IMR-90 (cell line): ENCODE data around the gene NDUFB5. TPM values are rescaled to one million over a fixed set of nuclear protein-coding genes. Genes with fewer than 3 reads are reported as not detected.

Source experiments
- ATAC-seq: fragments of 200-7000 bp; cut with Tn5 transposase; 2 replicates; pipeline ENCODE4 v1.9.1; 2020; ENCODE audit warnings: low read depth, mild to moderate bottlenecking, moderate library complexity
- BruUV-seq: library from RNA; stranded (reverse); fragments of 400-500 nt; replicated peaks from 2 replicates; lab custom pipeline; 2021; lab: Mats Ljungman, UMichigan
- CTCF ChIA-PET: fragments of 300-600 bp; formaldehyde crosslinking; extraction: SDS; loops from one replicate; lab custom pipeline; 2021; ENCODE audit warnings: antibody characterized with exemption; lab: Yijun Ruan, JAX
- POLR2A ChIA-PET: fragments of 300-600 bp; sonication (Branson Sonifier 250); formaldehyde crosslinking; loops from one replicate; lab custom pipeline; 2022; ENCODE audit warnings: antibody characterized with exemption; ENCODE audit not compliant: unreplicated experiment; lab: Charles Lee
- DNase-seq: peaks from one replicate; pipeline ENCODE4 v3.0.0; 2013
- H2AFZ ChIP-seq: replicated peaks from 2 replicates; pipeline ENCODE3; 2013; ENCODE audit warnings: low read length, mild to moderate bottlenecking; ENCODE audit not compliant: poor library complexity
- H2AK5ac ChIP-seq: 2 replicates; pipeline ENCODE4 v1.6.1; 2013; ENCODE audit warnings: low read depth, low read length, inconsistent platforms
- H2AK9ac ChIP-seq: replicated peaks from 2 replicates; pipeline ENCODE3; 2013; ENCODE audit warnings: mild to moderate bottlenecking, low read depth, low read length, moderate library complexity; ENCODE audit not compliant: poor library complexity
- H2BK120ac ChIP-seq: 2 replicates; pipeline ENCODE4 v1.6.1; 2013; ENCODE audit warnings: low read depth, low read length, inconsistent platforms
- H2BK15ac ChIP-seq: 3 replicates; pipeline ENCODE4 v1.6.1; 2013; ENCODE audit warnings: low read depth, low read length, inconsistent platforms
- H2BK20ac ChIP-seq: 2 replicates; pipeline ENCODE4 v1.6.1; 2013; ENCODE audit warnings: low read depth, mild to moderate bottlenecking, inconsistent platforms, low read length, moderate library complexity
- H2BK5ac ChIP-seq: 2 replicates; pipeline ENCODE4 v1.6.1; 2013; ENCODE audit warnings: mild to moderate bottlenecking, low read depth, low read length, inconsistent platforms; ENCODE audit not compliant: poor library complexity, severe bottlenecking
- H3K14ac ChIP-seq: replicated peaks from 2 replicates; pipeline ENCODE4 v1.6.1; 2013; ENCODE audit warnings: low read depth, low read length, inconsistent platforms
- H3K18ac ChIP-seq: 2 replicates; pipeline ENCODE4 v1.6.1; 2013; ENCODE audit warnings: low read depth, low read length, control low read depth
- H3K23ac ChIP-seq: 2 replicates; pipeline ENCODE4 v1.6.1; 2013; ENCODE audit warnings: low read depth, low read length, inconsistent platforms
- H3K27ac ChIP-seq: 2 replicates; pipeline ENCODE4 v1.5.1; 2013; ENCODE audit warnings: mild to moderate bottlenecking, control low read depth, low read length; ENCODE audit not compliant: insufficient read depth
- H3K27me3 ChIP-seq: 2 replicates; pipeline ENCODE4 v1.6.1; 2013; ENCODE audit warnings: low read length; ENCODE audit not compliant: control insufficient read depth, insufficient read depth
- H3K36me3 ChIP-seq: 2 replicates; pipeline ENCODE4 v1.6.1; 2013; ENCODE audit warnings: low read length, mixed read lengths; ENCODE audit not compliant: control insufficient read depth, insufficient read depth
- H3K4ac ChIP-seq: 2 replicates; pipeline ENCODE4 v1.6.1; 2013; ENCODE audit warnings: low read depth, low read length, inconsistent platforms
- H3K4me1 ChIP-seq: 2 replicates; pipeline ENCODE4 v1.6.1; 2013; ENCODE audit warnings: low read length, mixed read lengths; ENCODE audit not compliant: control insufficient read depth, insufficient read depth
- H3K4me2 ChIP-seq: 2 replicates; pipeline ENCODE4 v1.6.1; 2013; ENCODE audit warnings: low read depth, mild to moderate bottlenecking, control low read depth, low read length, moderate library complexity
- H3K4me3 ChIP-seq: 2 replicates; pipeline ENCODE4 v1.5.1; 2013; ENCODE audit warnings: low read depth, mild to moderate bottlenecking, control low read depth, low read length, moderate library complexity; ENCODE audit not compliant: insufficient read depth
- H3K56ac ChIP-seq: 2 replicates; pipeline ENCODE4 v1.6.1; 2013; ENCODE audit warnings: low read length, inconsistent platforms; ENCODE audit not compliant: insufficient read depth; ENCODE audit errors: extremely low read depth
- H3K79me1 ChIP-seq, 2 experiments: 2 replicates each; pipeline ENCODE4 v1.6.1; 2013; ENCODE audit warnings: low read length in 2 of 2, inconsistent platforms in 1 of 2, low read depth in 1 of 2
- H3K9ac ChIP-seq: 2 replicates; pipeline ENCODE4 v1.6.1; 2013; ENCODE audit warnings: low read depth, low read length, control low read depth
- H3K9me1 ChIP-seq: 2 replicates; pipeline ENCODE4 v1.6.1; 2013; ENCODE audit warnings: low read length, inconsistent platforms; ENCODE audit not compliant: insufficient read depth
- H3K9me3 ChIP-seq: 2 replicates; pipeline ENCODE4 v1.6.1; 2013; ENCODE audit warnings: low read length; ENCODE audit not compliant: control insufficient read depth, insufficient read depth
- H4K20me1 ChIP-seq: 2 replicates; pipeline ENCODE4 v1.6.1; 2013; ENCODE audit warnings: low read length, inconsistent platforms; ENCODE audit not compliant: insufficient read depth
- H4K5ac ChIP-seq: 2 replicates; pipeline ENCODE4 v1.6.1; 2013; ENCODE audit warnings: mild to moderate bottlenecking, low read depth, low read length, control low read depth
- H4K8ac ChIP-seq, 2 experiments: 2 replicates each; pipeline ENCODE4 v1.6.1; 2013; ENCODE audit warnings: low read depth in 2 of 2, low read length in 2 of 2, control low read depth in 1 of 2, inconsistent platforms in 1 of 2
- H4K91ac ChIP-seq: 2 replicates; pipeline ENCODE4 v1.6.1; 2013; ENCODE audit warnings: low read depth, low read length, inconsistent platforms; ENCODE audit not compliant: insufficient read depth
- BHLHE40 ChIP-seq: fragments of 150-350 bp; IDR thresholded peaks from 2 replicates; pipeline ENCODE4 v1.6.1; 2016; ENCODE audit warnings: mild to moderate bottlenecking, low read depth, low read length
- CEBPB ChIP-seq: IDR thresholded peaks from 2 replicates; pipeline ENCODE4 v1.6.1; 2012; ENCODE audit warnings: low read depth, low read length, improper control_type of control experiment
- CHD1 ChIP-seq: IDR thresholded peaks from 2 replicates; pipeline ENCODE4 v1.6.1; 2012; ENCODE audit warnings: low read depth, low read length, improper control_type of control experiment
- FOS ChIP-seq: fragments of 150-350 bp; IDR thresholded peaks from 2 replicates; pipeline ENCODE4 v1.6.1; 2016; ENCODE audit warnings: low read depth, low read length
- MAFK ChIP-seq: IDR thresholded peaks from 2 replicates; pipeline ENCODE4 v1.6.1; 2012; ENCODE audit warnings: low read depth, low read length, improper control_type of control experiment
- MAZ ChIP-seq: IDR thresholded peaks from 2 replicates; pipeline ENCODE4 v1.6.1; 2012; ENCODE audit warnings: low read depth, mild to moderate bottlenecking, low read length, improper control_type of control experiment, moderate library complexity, borderline replicate concordance
- MXI1 ChIP-seq: IDR thresholded peaks from 2 replicates; pipeline ENCODE4 v1.6.1; 2012; ENCODE audit warnings: low read depth, mild to moderate bottlenecking, low read length, moderate library complexity, borderline replicate concordance
- NFE2L2 ChIP-seq: fragments of 150-350 bp; IDR thresholded peaks from 2 replicates; pipeline ENCODE4 v1.6.1; 2016; ENCODE audit warnings: low read depth, mild to moderate bottlenecking, low read length
- POLR2A ChIP-seq: IDR thresholded peaks from 2 replicates; pipeline ENCODE4 v1.6.1; 2012; ENCODE audit warnings: mild to moderate bottlenecking, low read depth, low read length
- RAD21 ChIP-seq: IDR thresholded peaks from 2 replicates; pipeline ENCODE4 v1.6.1; 2012; ENCODE audit warnings: low read length, improper control_type of control experiment
- RCOR1 ChIP-seq: IDR thresholded peaks from 2 replicates; pipeline ENCODE4 v1.6.1; 2012; ENCODE audit warnings: mild to moderate bottlenecking, low read length, improper control_type of control experiment; ENCODE audit not compliant: insufficient replicate concordance
- RFX5 ChIP-seq: IDR thresholded peaks from 2 replicates; pipeline ENCODE4 v1.8.0; 2012; ENCODE audit warnings: low read depth, mild to moderate bottlenecking, low read length, moderate library complexity
- SMC3 ChIP-seq: fragments of 150-350 bp; IDR thresholded peaks from 2 replicates; pipeline ENCODE4 v1.6.1; 2016; ENCODE audit warnings: low read depth, mild to moderate bottlenecking, antibody characterized with exemption, low read length, moderate library complexity
- WGBS, 2 experiments: methylation state at CpG; one replicate each; pipeline versions ENCODE4 v1.1.5 to v1.1.7; 2013; ENCODE audit warnings: missing lambda C conversion rate in 2 of 2; ENCODE audit not compliant: insufficient read length in 1 of 2; ENCODE audit errors: extremely low coverage in 2 of 2; 5-methylcytosine and 5-hydroxymethylcytosine counted together
- dilution Hi-C: fragments of 300-500 bp; cut with HindIII; formaldehyde crosslinking; loops from one replicate; pipeline ENCODE4 v1.14.3; 2018; ENCODE audit warnings: low sequenced_read_pairs; ENCODE audit not compliant: unreplicated experiment
- in situ Hi-C: fragments of 300-500 bp; cut with MboI; formaldehyde crosslinking; loops from 3 replicates; pipeline ENCODE4 v1.14.3; 2019; ENCODE audit warnings: low sequenced_read_pairs, inconsistent platforms, mixed read lengths
- intact Hi-C: fragments of 100-400 bp; cut with micrococcal nuclease; formaldehyde crosslinking; loops from 2 replicates; pipeline ENCODE4 v1.10.0; 2022
- polyA plus RNA-seq, 3 experiments: library from polyadenylated mRNA; depleted of rRNA; stranded (reverse); fragments of >200 nt; gene quantifications; 2 replicates each; pipeline ENCODE4 v1.2.3, GENCODE V29; 2012; ENCODE audit warnings: low replicate concordance in 1 of 3
- total RNA-seq: library from RNA; depleted of rRNA; stranded (reverse); fragments of >200 nt; gene quantifications from 2 replicates; pipeline ENCODE4 v1.2.3, GENCODE V29; 2012
- TF ChIP-seq, protein P1 (sequence below): fragments of 150-350 bp; IDR thresholded peaks from 2 replicates; pipeline ENCODE4 v1.6.1; 2017; ENCODE audit warnings: mild to moderate bottlenecking, antibody characterized with exemption, low read length, low read depth
- TF ChIP-seq, protein P2 (sequence below): conservative IDR thresholded peaks from 2 replicates; pipeline ENCODE4 v1.5.1; 2012; ENCODE audit warnings: mild to moderate bottlenecking, low read depth, low read length, improper control_type of control experiment
- TF ChIP-seq, protein P3 (sequence below): fragments of 150-350 bp; IDR thresholded peaks from 2 replicates; pipeline ENCODE4 v1.6.1; 2016; ENCODE audit warnings: low read depth, mild to moderate bottlenecking, low read length, moderate library complexity, borderline replicate concordance

The NDUFB5 gene
- total and polyA plus RNA-seq, 2 of the 4 experiments (the other 2 are of a cell fraction): 17.2 to 29.3 TPM

DNA sequence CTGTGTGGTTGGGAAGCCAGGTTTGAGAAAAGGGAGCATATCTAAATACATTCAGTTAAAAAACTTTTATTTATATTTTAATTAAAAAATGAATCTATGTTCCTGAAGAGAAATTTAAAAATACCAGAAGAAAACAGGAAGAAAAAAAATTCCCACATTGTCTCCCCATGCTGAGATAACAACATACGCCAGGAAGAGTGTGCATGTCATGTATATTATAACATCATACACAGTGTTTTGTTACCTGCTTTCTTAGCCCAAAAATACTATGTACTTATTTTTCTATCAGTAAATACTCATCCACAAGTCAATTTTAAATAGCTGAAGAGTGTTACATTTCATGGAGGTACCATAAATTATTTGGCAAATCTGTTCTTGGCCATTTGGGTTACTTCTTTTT, 66.7 kb downstream of the NDUFB5 start:
- WGBS, 2 experiments: no CpG with 5 or more reads among the region's 1 CpG
- Histone ChIP-seq H2AK9ac (no peak overlapping the region), H4K8ac (no peak overlapping the region), H2BK15ac (no peak overlapping the region), H3K27ac (no peak overlapping the region), H3K23ac (no peak overlapping the region), H3K79me1 (peaks cover 24 to 77% of the 10 kb centered on the region in 2 experiments), H3K56ac (no peak overlapping the region), H4K5ac (no peak overlapping the region), H2BK120ac (no peak overlapping the region), H3K9me3 (no peaks in the 10 kb centered on the region), H3K9me1 (peaks cover 7% of the 10 kb centered on the region; the same call in 1 of the 2 replicates), H3K18ac (no peak overlapping the region), H2BK20ac (no peak overlapping the region), H2BK5ac (no peak overlapping the region), H3K9ac (no peak overlapping the region), H3K4ac (no peak overlapping the region), H3K36me3 (no peaks in the 10 kb centered on the region; the same call in 1 of the 2 replicates), H4K20me1 (peaks cover 17% of the 10 kb centered on the region), H3K14ac (no peak overlapping the region), H3K4me3 (no peak overlapping the region), H3K27me3 (no peaks in the 10 kb centered on the region), H3K4me1 (peaks cover 9% of the 10 kb centered on the region), H4K91ac (no peak overlapping the region), H2AFZ (no peak overlapping the region), H2AK5ac (no peak overlapping the region), H3K4me2 (no peak overlapping the region)
- TF ChIP-seq POLR2A: no peak
- TF ChIP-seq, protein P1, sequence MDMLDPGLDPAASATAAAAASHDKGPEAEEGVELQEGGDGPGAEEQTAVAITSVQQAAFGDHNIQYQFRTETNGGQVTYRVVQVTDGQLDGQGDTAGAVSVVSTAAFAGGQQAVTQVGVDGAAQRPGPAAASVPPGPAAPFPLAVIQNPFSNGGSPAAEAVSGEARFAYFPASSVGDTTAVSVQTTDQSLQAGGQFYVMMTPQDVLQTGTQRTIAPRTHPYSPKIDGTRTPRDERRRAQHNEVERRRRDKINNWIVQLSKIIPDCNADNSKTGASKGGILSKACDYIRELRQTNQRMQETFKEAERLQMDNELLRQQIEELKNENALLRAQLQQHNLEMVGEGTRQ: no peak
- TF ChIP-seq NFE2L2: no peak
- no peak for TF ChIP-seq MAZ
- no peak for TF ChIP-seq MAFK
- TF ChIP-seq, protein P2, sequence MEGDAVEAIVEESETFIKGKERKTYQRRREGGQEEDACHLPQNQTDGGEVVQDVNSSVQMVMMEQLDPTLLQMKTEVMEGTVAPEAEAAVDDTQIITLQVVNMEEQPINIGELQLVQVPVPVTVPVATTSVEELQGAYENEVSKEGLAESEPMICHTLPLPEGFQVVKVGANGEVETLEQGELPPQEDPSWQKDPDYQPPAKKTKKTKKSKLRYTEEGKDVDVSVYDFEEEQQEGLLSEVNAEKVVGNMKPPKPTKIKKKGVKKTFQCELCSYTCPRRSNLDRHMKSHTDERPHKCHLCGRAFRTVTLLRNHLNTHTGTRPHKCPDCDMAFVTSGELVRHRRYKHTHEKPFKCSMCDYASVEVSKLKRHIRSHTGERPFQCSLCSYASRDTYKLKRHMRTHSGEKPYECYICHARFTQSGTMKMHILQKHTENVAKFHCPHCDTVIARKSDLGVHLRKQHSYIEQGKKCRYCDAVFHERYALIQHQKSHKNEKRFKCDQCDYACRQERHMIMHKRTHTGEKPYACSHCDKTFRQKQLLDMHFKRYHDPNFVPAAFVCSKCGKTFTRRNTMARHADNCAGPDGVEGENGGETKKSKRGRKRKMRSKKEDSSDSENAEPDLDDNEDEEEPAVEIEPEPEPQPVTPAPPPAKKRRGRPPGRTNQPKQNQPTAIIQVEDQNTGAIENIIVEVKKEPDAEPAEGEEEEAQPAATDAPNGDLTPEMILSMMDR: no peak
- no peak for TF ChIP-seq FOS
- TF ChIP-seq RFX5: no peak
- TF ChIP-seq, protein P3, sequence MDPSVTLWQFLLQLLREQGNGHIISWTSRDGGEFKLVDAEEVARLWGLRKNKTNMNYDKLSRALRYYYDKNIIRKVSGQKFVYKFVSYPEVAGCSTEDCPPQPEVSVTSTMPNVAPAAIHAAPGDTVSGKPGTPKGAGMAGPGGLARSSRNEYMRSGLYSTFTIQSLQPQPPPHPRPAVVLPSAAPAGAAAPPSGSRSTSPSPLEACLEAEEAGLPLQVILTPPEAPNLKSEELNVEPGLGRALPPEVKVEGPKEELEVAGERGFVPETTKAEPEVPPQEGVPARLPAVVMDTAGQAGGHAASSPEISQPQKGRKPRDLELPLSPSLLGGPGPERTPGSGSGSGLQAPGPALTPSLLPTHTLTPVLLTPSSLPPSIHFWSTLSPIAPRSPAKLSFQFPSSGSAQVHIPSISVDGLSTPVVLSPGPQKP: no peak
- TF ChIP-seq MXI1: no peak
- TF ChIP-seq SMC3: no peak
- no peak for TF ChIP-seq CEBPB
- no peak for TF ChIP-seq RAD21
- no peak for TF ChIP-seq CHD1
- TF ChIP-seq RCOR1: no peak
- TF ChIP-seq BHLHE40: no peak
- POLR2A ChIA-PET: no interaction called here
- BruUV-seq: no TSS peak
- in situ Hi-C loops: no loop called here
- no peak for ATAC-seq
- intact Hi-C loops: no loop called here
- CTCF ChIA-PET: interaction anchor here (0.6 to 1.5 kb wide), 2 partner anchors 24 to 85 kb away, joined by 3 read pairs; no protein-coding TSS in a partner anchor
- no peak for DNase-seq
- dilution Hi-C loops: no loop called here
